WTC11 (cell line): ENCODE measurements around the gene MYO16. TPM values are rescaled to one million over a fixed set of nuclear protein-coding genes. Genes with fewer than 3 reads are reported as not detected.

ENCODE experiments used
- ATAC-seq: fragments of 200-7000 bp; cut with Tn5 transposase; 2 replicates; pipeline ENCODE4 v1.10.0; 2021; ENCODE audit warnings: mild to moderate bottlenecking, moderate library complexity
- CTCF ChIA-PET: fragments of 300-600 bp; sonication (Branson Sonifier 250); formaldehyde crosslinking; loops from one replicate; lab custom pipeline; 2021; ENCODE audit warnings: antibody characterized with exemption; lab: Charles Lee
- POLR2A ChIA-PET: fragments of 350-600 bp; sonication (Branson Sonifier 250); formaldehyde crosslinking; loops from one replicate; lab custom pipeline; 2021; ENCODE audit warnings: antibody characterized with exemption; lab: Charles Lee
- DNase-seq: peaks from one replicate; pipeline ENCODE4 v3.0.0; 2021; ENCODE audit warnings: low spot score
- H3K27ac Mint-ChIP-seq: 2 replicates; pipeline ENCODE4 v1.8.0; 2021; ENCODE audit warnings: mixed read lengths
- H3K27me3 Mint-ChIP-seq: 2 replicates; pipeline ENCODE4 v1.8.0; 2021; ENCODE audit warnings: low read depth, mild to moderate bottlenecking, moderate library complexity, mixed read lengths
- H3K36me3 Mint-ChIP-seq: 2 replicates; pipeline ENCODE4 v1.8.0; 2021; ENCODE audit warnings: mixed read lengths
- H3K4me1 Mint-ChIP-seq: 2 replicates; pipeline ENCODE4 v1.8.0; 2022; ENCODE audit warnings: mixed read lengths
- H3K4me3 Mint-ChIP-seq: 2 replicates; pipeline ENCODE4 v1.8.0; 2021; ENCODE audit warnings: mild to moderate bottlenecking, moderate library complexity, mixed read lengths
- H3K9me3 Mint-ChIP-seq: 2 replicates; pipeline ENCODE4 v1.8.0; 2021; ENCODE audit warnings: mixed read lengths
- ATF2 ChIP-seq: sonication (generic); formaldehyde crosslinking; IDR thresholded peaks from 2 replicates; pipeline ENCODE4 v1.8.1; 2022; ENCODE audit warnings: low read depth, missing genetic modification reagents, borderline replicate concordance
- CREM ChIP-seq: sonication (generic); formaldehyde crosslinking; IDR thresholded peaks from 2 replicates; pipeline ENCODE4 v1.8.1; 2022; ENCODE audit warnings: mild to moderate bottlenecking, missing genetic modification reagents, moderate library complexity
- ETV6 ChIP-seq: sonication (generic); formaldehyde crosslinking; IDR thresholded peaks from 2 replicates; pipeline ENCODE4 v1.8.1; 2022; ENCODE audit warnings: mild to moderate bottlenecking, missing genetic modification reagents
- FOXK1 ChIP-seq: sonication (generic); formaldehyde crosslinking; IDR thresholded peaks from 2 replicates; pipeline ENCODE4 v1.8.0; 2022; ENCODE audit warnings: mild to moderate bottlenecking, moderate library complexity, missing genetic modification reagents
- FOXP4 ChIP-seq: sonication (generic); formaldehyde crosslinking; IDR thresholded peaks from 2 replicates; pipeline ENCODE4 v1.8.0; 2022; ENCODE audit warnings: mild to moderate bottlenecking, missing genetic modification reagents
- HMGA2 ChIP-seq: fragments of 250-450 bp; sonication (Bioruptor Pico); IDR thresholded peaks from 2 replicates; pipeline ENCODE4 v1.4.0; 2021; ENCODE audit warnings: mild to moderate bottlenecking, moderate library complexity
- HMGXB4 ChIP-seq: sonication (generic); formaldehyde crosslinking; IDR thresholded peaks from 2 replicates; pipeline ENCODE4 v1.8.1; 2023; ENCODE audit warnings: mild to moderate bottlenecking, moderate library complexity, missing genetic modification reagents
- PRRX2 ChIP-seq: fragments of 250-450 bp; sonication (Bioruptor Pico); IDR thresholded peaks from 2 replicates; pipeline ENCODE4 v1.8.0; 2021; ENCODE audit warnings: mild to moderate bottlenecking
- TCF7 ChIP-seq: sonication (generic); formaldehyde crosslinking; IDR thresholded peaks from 2 replicates; pipeline ENCODE4 v1.8.0; 2022; ENCODE audit warnings: mild to moderate bottlenecking, low read depth, missing genetic modification reagents, moderate library complexity
- TEAD1 ChIP-seq: sonication (generic); formaldehyde crosslinking; IDR thresholded peaks from 2 replicates; pipeline ENCODE4 v1.8.0; 2022; ENCODE audit warnings: mild to moderate bottlenecking, missing genetic modification reagents
- ZNF232 ChIP-seq: sonication (generic); formaldehyde crosslinking; IDR thresholded peaks from 2 replicates; pipeline ENCODE4 v1.8.0; 2022; ENCODE audit warnings: mild to moderate bottlenecking, missing genetic modification reagents
- ZNF425 ChIP-seq: fragments of 250-450 bp; sonication (Bioruptor Pico); conservative IDR thresholded peaks from 2 replicates; pipeline ENCODE4 v1.9.0; 2021; ENCODE audit warnings: mild to moderate bottlenecking
- ZNF532 ChIP-seq: fragments of 250-450 bp; sonication (Bioruptor Pico); IDR thresholded peaks from 2 replicates; pipeline ENCODE4 v1.9.0; 2021; ENCODE audit warnings: mild to moderate bottlenecking, borderline replicate concordance
- total RNA-seq: library from RNA; stranded (reverse); gene quantifications from 3 replicates; pipeline ENCODE4 v1.2.3, GENCODE V29; 2021

The MYO16 gene
- total RNA-seq, 1 experiment from 2014 or later, result 0.09 TPM

- TF ChIP-seq ZNF532 (CRISPR knock-in tag) (no peak), ATF2 (CRISPR knock-in tag) (no peak), HMGXB4 (no peak), TEAD1 (no peak), PRRX2 (CRISPR knock-in tag) (no peak), TCF7 (CRISPR knock-in tag) (no peak), ETV6 (CRISPR knock-in tag) (no peak)
Measured at GRCh38 chr13:108681986-108682575, 52.7 kb downstream of the MYO16 start (continued).

GRCh38 chr13:108682714-108683113 lies 53.3 kb downstream of the MYO16 start:
- no peak for TF ChIP-seq FOXK1 (CRISPR knock-in tag)
- no peak for TF ChIP-seq ZNF425 (CRISPR knock-in tag)
- no peak for TF ChIP-seq FOXP4 (CRISPR knock-in tag)
- TF ChIP-seq HMGA2, result no peak
- no peak for TF ChIP-seq ZNF232 (CRISPR knock-in tag)
- no peak for TF ChIP-seq CREM (CRISPR knock-in tag)
- no peaks in the 10 kb centered on the region; the same call in 1 of the 2 replicates for H3K27me3 Mint-ChIP-seq
- no peaks in the 10 kb centered on the region for H3K9me3 Mint-ChIP-seq
- H3K27ac Mint-ChIP-seq, result no peak overlapping the region
- POLR2A ChIA-PET, result interaction anchor here (0.5 kb wide), 1 partner anchor 70 kb away, joined by 3 read pairs; no protein-coding TSS in a partner anchor
- no peak for DNase-seq
- H3K4me3 Mint-ChIP-seq, result no peak overlapping the region
- H3K36me3 Mint-ChIP-seq, result no peaks in the 10 kb centered on the region
- CTCF ChIA-PET, result no interaction called here
- no peak for ATAC-seq
- H3K4me1 Mint-ChIP-seq, result no peaks in the 10 kb centered on the region
